Measurements from ENCODE around the gene FRRS1. TPM values are rescaled to one million over a fixed set of nuclear protein-coding genes. Genes with fewer than 3 reads are reported as not detected.

The FRRS1 gene
- polyA plus RNA-seq, 1 donor (not counting 4 experiments of a cell fraction or from before 2014, with no cell fraction given): 11.2 TPM

- Histone ChIP-seq H3K4me2 (ENCODE audit: control insufficient read depth, extremely low read depth, insufficient read depth, low read depth, low read length) (no peak overlapping the region), H3K9ac (ENCODE audit: control insufficient read depth, extremely low read depth, insufficient read depth, low read length) (no peak overlapping the region), H4K20me1 (ENCODE audit: control insufficient read depth, extremely low read depth, insufficient read depth, low read length) (no peaks in the 10 kb centered on the region), H3K9me1 (ENCODE audit: control insufficient read depth, extremely low read depth, insufficient read depth, low read length) (no peaks in the 10 kb centered on the region), H3K36me3 (ENCODE audit: control insufficient read depth in 2 of 2, extremely low read depth in 1 of 2, insufficient read depth in 2 of 2, low read length in 2 of 2) (no peaks in the 10 kb centered on the region), H3K4me3 (ENCODE audit: control insufficient read depth in 2 of 3, extremely low read depth in 1 of 3, insufficient read depth in 2 of 3, low read depth in 1 of 3, low read length in 3 of 3) (no peak overlapping the region), H3K4me1 (ENCODE audit: control insufficient read depth, extremely low read depth, insufficient read depth, low read length) (peaks cover 29% of the 10 kb centered on the region), H3K9me3 (ENCODE audit: control insufficient read depth, low read depth, low read length) (no peaks in the 10 kb centered on the region), H3K27me3 (ENCODE audit: control insufficient read depth, extremely low read depth, insufficient read depth, low read length) (no peaks in the 10 kb centered on the region), H2AFZ (ENCODE audit: control insufficient read depth, low read length) (no peak overlapping the region), H3K27ac (ENCODE audit: control insufficient read depth, insufficient read depth, low read length) (no peak overlapping the region), H3K79me2 (ENCODE audit: control insufficient read depth, insufficient read depth, low read length) (no peaks in the 10 kb centered on the region)
- dilution Hi-C loops (cut with MboI; ENCODE audit: extremely low pct_ligation_motif_present, low sequenced_read_pairs): no loop called here
- DNase-seq (ENCODE audit: low read depth, low spot score): no peak
- FAIRE-seq: no peak
- TF ChIP-seq CTCF (optimal IDR thresholded peaks at IDR 0.05 in 1 of 3, IDR thresholded peaks at IDR 0.05 in 1 of 3, conservative IDR thresholded peaks at IDR 0.05 in 1 of 3; ENCODE audit: extremely low read depth in 1 of 3, insufficient read depth in 2 of 3, low read length in 3 of 3) (no peak), EZH2 (IDR thresholded peaks at IDR 0.05; ENCODE audit: low read length) (no peak)
These were observed 103.8 kb downstream of the FRRS1 start for GRCh38 chr1:99662539-99663080.

- Histone ChIP-seq H3K9me3 (ENCODE audit: control insufficient read depth, low read depth, low read length) (no peaks in the 10 kb centered on the region), H3K79me2 (ENCODE audit: control insufficient read depth, insufficient read depth, low read length) (no peaks in the 10 kb centered on the region), H4K20me1 (ENCODE audit: control insufficient read depth, extremely low read depth, insufficient read depth, low read length) (no peaks in the 10 kb centered on the region), H3K4me1 (ENCODE audit: control insufficient read depth, extremely low read depth, insufficient read depth, low read length) (peaks cover 37% of the 10 kb centered on the region), H3K27me3 (ENCODE audit: control insufficient read depth, extremely low read depth, insufficient read depth, low read length) (no peaks in the 10 kb centered on the region), H3K27ac (ENCODE audit: control insufficient read depth, insufficient read depth, low read length) (no peak overlapping the region), H3K9me1 (ENCODE audit: control insufficient read depth, extremely low read depth, insufficient read depth, low read length) (no peaks in the 10 kb centered on the region), H3K4me2 (ENCODE audit: control insufficient read depth, extremely low read depth, insufficient read depth, low read depth, low read length) (no peak overlapping the region), H3K4me3 (ENCODE audit: control insufficient read depth in 2 of 3, extremely low read depth in 1 of 3, insufficient read depth in 2 of 3, low read depth in 1 of 3, low read length in 3 of 3) (no peak overlapping the region), H3K9ac (ENCODE audit: control insufficient read depth, extremely low read depth, insufficient read depth, low read length) (no peak overlapping the region), H2AFZ (ENCODE audit: control insufficient read depth, low read length) (no peak overlapping the region), H3K36me3 (ENCODE audit: control insufficient read depth in 2 of 2, extremely low read depth in 1 of 2, insufficient read depth in 2 of 2, low read length in 2 of 2) (no peaks in the 10 kb centered on the region)
- no peak for FAIRE-seq
- no peak for DNase-seq (ENCODE audit: low read depth, low spot score)
- TF ChIP-seq CTCF (optimal IDR thresholded peaks at IDR 0.05 in 1 of 3, IDR thresholded peaks at IDR 0.05 in 1 of 3, conservative IDR thresholded peaks at IDR 0.05 in 1 of 3; ENCODE audit: extremely low read depth in 1 of 3, insufficient read depth in 2 of 3, low read length in 3 of 3) (no peak), EZH2 (IDR thresholded peaks at IDR 0.05; ENCODE audit: low read length) (no peak)
- dilution Hi-C loops (cut with MboI; ENCODE audit: extremely low pct_ligation_motif_present, low sequenced_read_pairs): no loop called here
These were observed 104.7 kb downstream of the FRRS1 start for GRCh38 chr1:99661780-99662179.
